IPS-18c (cell line): ENCODE data around the gene SMCO2.

Source experiments
- H3K4me3 ChIP-seq: 2 replicates; pipeline ENCODE4 v1.7.0; 2013; ENCODE audit warnings: low read depth, mild to moderate bottlenecking, low read length, moderate library complexity; ENCODE audit not compliant: insufficient read depth
- H3K9me3 ChIP-seq: one replicate; pipeline ENCODE4 v1.6.1; 2013; ENCODE audit warnings: mild to moderate bottlenecking, low read length, moderate library complexity; ENCODE audit not compliant: control insufficient read depth, insufficient read depth

Gene SMCO2

GRCh38 chr12:27511723-27512045, 65.1 kb downstream of the SMCO2 start:
- Histone ChIP-seq H3K4me3 (no peak overlapping the region), H3K9me3 (no peaks in the 10 kb centered on the region)

- H3K4me3 ChIP-seq, result no peak overlapping the region
- no peaks in the 10 kb centered on the region for H3K9me3 ChIP-seq
These were observed 66.8 kb downstream of the SMCO2 start for GRCh38 chr12:27513155-27513824.

GRCh38 chr12:27515671-27516070, 69.1 kb downstream of the SMCO2 start:
- H3K9me3 ChIP-seq, result no peaks in the 10 kb centered on the region
- H3K4me3 ChIP-seq, result no peak overlapping the region

GRCh38 chr12:27516625-27517024, 70.1 kb downstream of the SMCO2 start:
- H3K4me3 ChIP-seq, result no peak overlapping the region
- no peaks in the 10 kb centered on the region for H3K9me3 ChIP-seq

- H3K9me3 ChIP-seq, result no peaks in the 10 kb centered on the region
- H3K4me3 ChIP-seq, result no peak overlapping the region
These were observed 71.0 kb downstream of the SMCO2 start for GRCh38 chr12:27517546-27517945.

GRCh38 chr12:27517961-27518665, 71.6 kb downstream of the SMCO2 start:
- Histone ChIP-seq H3K4me3 (no peak overlapping the region), H3K9me3 (no peaks in the 10 kb centered on the region)

- Histone ChIP-seq H3K4me3 (no peak overlapping the region), H3K9me3 (no peaks in the 10 kb centered on the region)
These were observed 74.5 kb downstream of the SMCO2 start for GRCh38 chr12:27521066-27521465.

- H3K9me3 ChIP-seq, result no peaks in the 10 kb centered on the region
- no peak overlapping the region for H3K4me3 ChIP-seq
These were observed 75.4 kb downstream of the SMCO2 start for GRCh38 chr12:27521981-27522380.

GRCh38 chr12:27523305-27523641, 76.7 kb downstream of the SMCO2 start:
- H3K4me3 ChIP-seq, result peak overlapping the region; percentile 95
- H3K9me3 ChIP-seq, result no peaks in the 10 kb centered on the region

GRCh38 chr12:27523642-27524493, 77.3 kb downstream of the SMCO2 start, which contains the start of gene PPFIBP1:
PPFIBP1 (plus strand) TSS chr12:27524206; CDS start chr12:27633397, 109,191 bp downstream.
- Histone ChIP-seq H3K9me3 (no peaks in the 10 kb centered on the region), H3K4me3 (peak within 1 kb of the TSS; percentile 95)

- H3K9me3 ChIP-seq, result no peaks in the 10 kb centered on the region
- peak overlapping the region; percentile 95 for H3K4me3 ChIP-seq
These were observed 77.9 kb downstream of the SMCO2 start for GRCh38 chr12:27524494-27524835.

GRCh38 chr12:27524839-27525753, 78.6 kb downstream of the SMCO2 start:
- Histone ChIP-seq H3K4me3 (peak overlapping the region; percentile 95), H3K9me3 (no peaks in the 10 kb centered on the region)

GRCh38 chr12:27527512-27527911, 81.0 kb downstream of the SMCO2 start:
- H3K9me3 ChIP-seq, result no peaks in the 10 kb centered on the region
- no peak overlapping the region for H3K4me3 ChIP-seq

GRCh38 chr12:27528788-27529187, 82.3 kb downstream of the SMCO2 start:
- no peaks in the 10 kb centered on the region for H3K9me3 ChIP-seq

GRCh38 chr12:27530157-27530922, 83.8 kb downstream of the SMCO2 start:
- Histone ChIP-seq H3K9me3 (no peaks in the 10 kb centered on the region), H3K4me3 (no peak overlapping the region)

More at GRCh38 chr12:27528788-27529187, 82.3 kb downstream of the SMCO2 start:
- no peak overlapping the region for H3K4me3 ChIP-seq

GRCh38 chr12:27531896-27532295, 85.4 kb downstream of the SMCO2 start:
- Histone ChIP-seq H3K4me3 (no peak overlapping the region), H3K9me3 (no peaks in the 10 kb centered on the region)
